NCI-H446 treated with DMSO at 0.1 percent for 48 hours (cell line): ENCODE results near the gene MKX.
"Not testable (repeated sequence)": the region's sequence is repeated elsewhere in the genome, so short reads cannot be mapped to it uniquely, and the experiment has no call there.

ENCODE experiments used
- DNase-seq: peaks from one replicate; lab custom pipeline; 2025; lab: John Stamatoyannopoulos, UW

Gene MKX

GRCh38 chr10:27692663-27693062 lies 53.0 kb downstream of the MKX start:
- no peak for DNase-seq

GRCh38 chr10:27688991-27689390 lies 56.6 kb downstream of the MKX start:
- no peak for DNase-seq

- no peak for DNase-seq
Measured at GRCh38 chr10:27688276-27688675, 57.3 kb downstream of the MKX start.

- no peak for DNase-seq
Measured at GRCh38 chr10:27687743-27688142, 57.9 kb downstream of the MKX start.

GRCh38 chr10:27687326-27687725 lies 58.3 kb downstream of the MKX start:
- no peak for DNase-seq

DNA sequence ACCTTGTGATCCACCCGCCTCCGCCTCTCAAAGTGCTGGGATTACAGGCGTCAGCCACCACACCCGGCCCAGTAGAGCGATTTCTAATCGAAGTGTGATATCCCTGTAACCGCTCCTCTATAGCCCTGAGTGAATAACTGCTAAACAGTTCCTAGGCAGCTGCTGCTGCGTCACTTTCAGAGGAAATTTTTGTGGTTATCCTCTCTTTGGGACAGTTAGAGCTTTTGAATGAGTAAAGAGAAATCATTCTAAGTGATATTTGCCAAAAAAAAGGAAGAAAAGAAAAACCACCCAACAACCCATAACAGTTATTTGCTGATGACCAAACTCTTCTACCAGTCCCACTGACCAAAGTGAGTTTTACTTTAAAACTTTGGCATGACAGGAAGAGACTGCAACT lies 59.9 kb downstream of the MKX start:
- DNase-seq: no peak

DNA sequence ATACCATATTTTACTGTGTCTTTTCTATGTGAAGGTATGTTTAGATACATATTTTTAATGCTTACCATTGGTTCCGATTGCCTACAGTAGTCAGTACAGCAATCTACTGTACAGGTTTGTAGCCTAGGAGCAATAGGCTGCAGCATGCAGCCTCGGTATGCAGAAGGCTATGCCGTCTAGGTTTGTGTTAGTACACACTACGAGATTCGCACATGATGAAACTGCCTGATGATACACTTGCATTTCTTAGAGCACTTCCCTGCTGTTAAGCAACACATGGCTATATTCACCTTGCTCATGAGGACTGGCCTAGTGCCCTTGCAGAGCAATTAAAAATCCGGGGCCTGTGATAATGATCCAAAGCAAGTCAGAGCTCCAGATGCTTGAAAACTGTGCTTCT lies 62.4 kb downstream of the MKX start:
- DNase-seq: no peak

DNA sequence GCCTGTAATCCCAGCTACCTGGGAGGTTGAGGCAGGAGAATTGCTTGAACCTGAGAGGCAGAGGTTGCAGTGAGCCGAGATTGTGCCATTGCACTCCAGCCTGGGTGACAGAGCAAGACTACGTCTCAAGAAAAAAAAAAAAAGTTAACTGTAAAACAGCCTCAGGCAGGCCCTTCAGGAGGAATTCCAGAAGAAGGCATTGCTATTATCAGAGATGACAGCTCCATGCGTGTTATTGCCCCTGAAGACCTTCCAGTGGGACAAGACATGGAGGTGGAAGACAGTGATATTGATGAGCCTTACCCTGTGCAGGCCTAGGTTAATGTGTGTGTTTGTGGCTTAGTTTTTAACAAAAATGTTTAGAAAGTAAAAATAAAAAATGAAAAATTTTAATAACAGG lies 63.8 kb downstream of the MKX start:
- not testable (repeated sequence) for DNase-seq

DNA sequence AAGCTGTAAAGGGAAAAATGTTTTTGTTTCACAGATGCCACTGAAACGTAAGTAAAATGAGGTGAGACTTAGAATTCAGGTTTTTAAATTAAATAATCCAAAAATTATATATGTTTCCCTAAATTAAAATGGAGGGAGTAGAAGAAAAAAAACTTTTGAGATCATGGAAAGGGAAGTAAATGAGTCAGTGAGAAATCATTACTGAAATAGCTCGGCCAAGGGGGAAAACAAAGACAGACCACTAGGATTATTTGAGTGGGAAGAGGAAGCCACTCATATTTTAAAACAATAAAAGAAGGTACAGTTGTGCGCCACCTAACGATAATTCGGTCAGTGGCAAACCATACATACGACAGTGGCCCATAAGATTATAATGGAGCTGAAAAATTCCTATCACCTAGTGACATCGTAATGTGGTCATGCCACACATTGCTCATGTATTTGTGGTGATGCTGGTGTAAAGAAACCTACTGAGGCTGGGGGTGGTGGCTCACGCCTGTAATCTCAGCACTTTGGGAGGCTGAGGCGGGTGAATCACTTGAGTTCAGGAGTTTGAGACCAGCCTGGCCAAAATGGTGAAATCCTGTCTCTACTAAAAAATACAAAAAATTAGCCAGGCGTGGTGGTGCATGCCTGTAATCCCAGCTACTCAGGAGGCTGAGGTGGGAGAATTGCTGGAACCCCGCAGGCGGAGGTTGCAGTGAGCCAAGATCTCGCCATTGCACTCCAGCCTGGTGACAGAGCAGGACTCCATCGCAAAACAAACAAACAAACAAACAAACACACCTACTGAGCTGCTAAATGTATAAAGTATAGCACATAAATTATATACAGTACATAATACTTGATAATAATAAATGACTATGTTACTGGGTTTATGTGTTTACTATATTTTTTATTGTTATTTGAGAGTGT lies 64.7 kb downstream of the MKX start:
- no peak for DNase-seq

DNA sequence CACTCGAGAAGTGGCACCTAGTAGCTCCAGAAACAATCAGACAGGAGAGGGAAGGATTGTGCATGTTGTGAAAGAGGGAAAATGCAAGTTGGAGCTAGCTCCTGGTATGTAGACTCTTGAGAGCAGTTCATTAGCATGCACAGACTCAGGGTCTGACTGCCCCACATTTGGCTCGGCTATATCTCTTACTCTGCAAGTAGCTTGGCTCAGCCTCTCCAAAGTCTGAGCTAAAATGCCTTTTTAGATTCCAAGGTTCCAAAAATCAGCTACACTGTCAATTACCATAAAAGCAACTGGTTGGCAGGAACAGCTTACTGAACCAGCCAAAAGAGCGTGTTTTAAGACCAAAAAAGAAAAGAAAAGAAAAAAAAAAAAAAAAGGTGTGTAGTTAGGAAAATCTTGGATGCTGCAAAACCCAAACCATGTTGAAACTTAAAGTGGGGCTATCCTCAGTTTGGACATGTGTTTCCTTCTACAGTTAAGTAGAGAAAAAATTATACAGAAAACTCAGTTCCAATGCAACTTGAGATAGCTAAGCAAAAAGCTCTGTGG lies 65.5 kb downstream of the MKX start:
- no peak for DNase-seq

DNA sequence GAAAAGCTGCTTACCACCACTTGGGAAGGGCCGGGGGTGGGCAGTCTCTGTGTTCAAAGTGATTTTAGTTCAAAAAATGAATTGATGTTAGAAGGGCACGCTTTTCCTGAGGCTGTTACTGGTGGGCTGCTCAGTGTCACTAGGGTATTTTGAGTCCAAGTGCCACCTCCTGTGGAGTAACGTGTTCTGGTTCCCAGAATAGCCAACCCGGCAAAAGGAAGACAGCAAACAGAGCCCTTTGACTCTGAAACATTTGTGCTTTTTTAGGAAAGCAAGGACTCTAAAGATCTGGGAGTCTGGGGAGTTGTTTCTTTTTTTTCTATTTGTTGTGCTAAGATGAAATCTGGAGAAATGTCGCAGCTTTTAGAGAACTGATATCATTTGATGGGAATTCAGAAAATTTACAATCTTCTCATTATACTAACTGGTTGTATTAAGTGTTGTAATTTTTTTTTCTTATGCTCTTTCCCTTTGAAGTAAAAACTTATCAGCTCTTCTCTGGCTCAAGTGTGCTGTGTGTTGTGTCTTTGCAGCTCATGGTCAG lies 66.2 kb downstream of the MKX start:
- no peak for DNase-seq

DNA sequence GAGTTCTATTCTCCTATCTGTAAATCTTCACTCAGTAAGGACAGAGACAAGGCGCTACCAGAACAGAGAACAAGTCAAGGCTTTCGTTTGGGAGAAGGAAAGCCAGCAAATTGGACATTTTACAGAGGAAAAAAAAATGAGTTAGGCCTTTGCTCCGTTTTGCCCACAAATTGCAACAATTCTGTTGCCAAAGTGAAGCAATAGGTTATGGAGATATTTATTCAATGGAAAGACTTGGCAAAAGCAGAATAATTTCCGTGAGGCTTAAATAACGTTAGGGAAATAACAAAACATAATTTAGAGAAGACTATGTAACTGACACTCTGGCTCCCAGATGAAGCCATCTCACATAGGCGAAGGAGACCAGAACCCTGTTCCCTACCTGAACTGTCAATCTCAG lies 67.5 kb downstream of the MKX start:
- no peak for DNase-seq

- no peak for DNase-seq
Measured at GRCh38 chr10:27673065-27673464, 72.6 kb downstream of the MKX start.

- DNase-seq: no peak
Measured at GRCh38 chr10:27671821-27672220, 73.8 kb downstream of the MKX start.

- no peak for DNase-seq
Measured at GRCh38 chr10:27664461-27664860, 81.2 kb downstream of the MKX start.

GRCh38 chr10:27663621-27664020 lies 82.0 kb downstream of the MKX start:
- DNase-seq: no peak

DNA sequence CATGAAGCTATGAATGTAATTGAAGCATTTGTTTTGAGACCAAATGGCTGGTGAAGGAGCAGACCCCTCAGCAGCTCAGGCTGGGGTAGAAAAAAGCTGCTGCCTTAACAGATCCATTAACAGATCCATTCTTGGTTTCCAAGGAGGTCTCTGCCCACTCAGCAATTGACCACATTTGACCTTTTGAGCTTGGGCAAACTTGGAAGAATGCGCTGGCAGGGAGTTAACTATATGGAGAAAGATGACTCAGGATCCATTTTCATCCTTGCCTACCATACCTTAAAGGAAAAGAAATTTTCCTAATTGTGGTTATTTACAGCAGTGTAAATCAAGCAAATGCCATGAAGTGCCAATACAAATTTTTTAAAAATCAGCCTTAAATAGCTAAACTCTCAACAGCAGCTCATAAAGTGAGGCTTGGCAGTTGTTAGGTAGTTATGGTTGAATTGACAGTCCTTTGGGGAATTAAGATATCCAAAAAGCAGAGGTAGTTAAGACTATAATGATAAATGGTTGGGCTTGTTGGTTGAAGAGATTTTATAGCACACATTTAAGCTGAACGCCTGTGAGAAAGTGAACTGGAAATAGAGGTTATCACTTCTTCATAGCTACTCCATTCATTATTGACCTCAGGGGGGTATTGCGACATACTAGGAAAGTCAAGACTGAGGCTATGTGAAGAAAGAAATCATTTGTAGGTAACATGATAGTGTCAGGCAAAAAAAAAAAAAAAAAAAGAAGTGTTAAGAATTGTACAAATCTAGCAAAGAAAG lies 83.9 kb downstream of the MKX start:
- DNase-seq: no peak

GRCh38 chr10:27660711-27661110 lies 84.9 kb downstream of the MKX start:
- no peak for DNase-seq

GRCh38 chr10:27660268-27660667 lies 85.4 kb downstream of the MKX start:
- DNase-seq: no peak

DNA sequence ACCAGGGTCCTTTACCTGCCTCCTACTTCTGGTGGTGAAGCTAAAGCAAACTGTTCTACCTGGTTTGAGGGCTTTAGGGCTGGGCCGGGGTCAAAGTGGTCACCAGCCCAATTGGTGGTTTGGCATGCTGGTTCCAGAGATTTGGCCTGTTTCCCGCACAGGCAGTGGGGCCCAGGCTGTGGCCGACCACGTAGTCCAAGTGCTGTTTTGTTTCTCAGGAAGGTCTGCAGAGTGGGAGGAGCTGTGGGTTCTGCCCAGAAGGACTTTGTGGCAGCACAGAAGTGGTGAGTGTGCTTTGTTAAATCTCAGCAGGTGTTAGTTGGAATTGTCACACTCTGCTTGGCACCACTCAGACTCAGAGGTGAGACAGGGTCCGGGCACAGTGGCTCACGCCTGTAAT lies 85.8 kb downstream of the MKX start:
- DNase-seq: no peak

- DNase-seq: no peak
Measured at GRCh38 chr10:27658788-27659187, 86.8 kb downstream of the MKX start.

GRCh38 chr10:27655296-27655695 lies 90.3 kb downstream of the MKX start:
- no peak for DNase-seq

DNA sequence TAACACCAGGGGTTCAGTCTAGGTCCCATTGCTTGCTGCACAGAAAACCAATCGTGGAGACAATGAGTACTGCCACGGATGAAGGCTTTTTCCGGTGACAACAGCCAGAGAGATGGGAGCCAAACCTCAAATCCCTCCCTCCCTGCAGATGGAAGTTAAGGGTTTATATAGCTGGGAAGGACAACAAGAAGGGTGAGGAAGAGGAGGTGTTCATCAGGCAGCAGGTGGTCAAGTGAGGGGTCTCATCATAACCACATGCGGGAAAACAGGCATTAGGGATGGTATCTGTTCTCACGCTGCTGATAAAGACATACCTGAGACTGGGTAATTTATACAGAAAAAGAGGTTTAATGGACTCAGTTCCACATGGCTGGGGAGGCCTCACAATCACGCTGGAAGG lies 91.3 kb downstream of the MKX start:
- no peak for DNase-seq
